DMS153 treated with DMSO at 0.1 percent for 48 hours (cell line): ENCODE measurements around the gene IL1RN.

Source experiments
- DNase-seq: peaks from one replicate; lab custom pipeline; 2025; ENCODE audit not compliant: unreplicated experiment; lab: John Stamatoyannopoulos, UW

The IL1RN gene

GRCh38 chr2:113127646-113128570 lies 510 bp downstream of the IL1RN start:
- DNase-seq = no peak

- no peak for DNase-seq
Observed at GRCh38 chr2:113129519-113130078, 2.2 kb downstream of the IL1RN start.

GRCh38 chr2:113131352-113132185 lies 4.2 kb downstream of the IL1RN start:
- DNase-seq = no peak

- DNase-seq = no peak
Observed at GRCh38 chr2:113132414-113133021, 5.1 kb downstream of the IL1RN start.

GRCh38 chr2:113133704-113134598 lies 6.6 kb downstream of the IL1RN start:
- DNase-seq = no peak

- DNase-seq = no peak
Observed at GRCh38 chr2:113134717-113135116, 7.3 kb downstream of the IL1RN start.

GRCh38 chr2:113135317-113135716 lies 7.9 kb downstream of the IL1RN start:
- DNase-seq = no peak

GRCh38 chr2:113136828-113137775 lies 9.7 kb downstream of the IL1RN start:
- DNase-seq = peak; percentile 34

GRCh38 chr2:113137827-113138226 lies 10.4 kb downstream of the IL1RN start:
- no peak for DNase-seq

GRCh38 chr2:113138428-113139322 lies 11.3 kb downstream of the IL1RN start:
- DNase-seq = peak; percentile 61

- no peak for DNase-seq
Observed at GRCh38 chr2:113141451-113141850, 14.1 kb downstream of the IL1RN start.

- DNase-seq = no peak
Observed at GRCh38 chr2:113142290-113142689, 14.9 kb downstream of the IL1RN start.

- DNase-seq = no peak
Observed at GRCh38 chr2:113144259-113144658, 16.9 kb downstream of the IL1RN start.

- DNase-seq = no peak
Observed at GRCh38 chr2:113148606-113149552, 21.5 kb downstream of the IL1RN start.

GRCh38 chr2:113149553-113150257 lies 22.3 kb downstream of the IL1RN start:
- DNase-seq = no peak

GRCh38 chr2:113150258-113150601 lies 22.8 kb downstream of the IL1RN start:
- DNase-seq = no peak
